GM19239 (cell line): ENCODE results near the gene MAPK12.

Experiments
- DNase-seq: peaks from one replicate; pipeline ENCODE4 v3.0.0; 2011; ENCODE audit warnings: low spot score; ENCODE audit not compliant: insufficient read length
- FAIRE-seq: peaks from 2 replicates; lab custom pipeline; 2011; peaks lifted over from hg19 to GRCh38; lab: Jason Lieb, UNC

The MAPK12 gene

GRCh38 chr22:50255099-50255498 lies 6.4 kb downstream of the MAPK12 start:
- no peak for DNase-seq
- no peak for FAIRE-seq

GRCh38 chr22:50253941-50254340 lies 7.5 kb downstream of the MAPK12 start:
- no peak for FAIRE-seq
- no peak for DNase-seq

- FAIRE-seq (no peak), DNase-seq (no peak)
Observed at GRCh38 chr22:50253046-50253915, 8.2 kb downstream of the MAPK12 start.

- peak; percentile 37 for FAIRE-seq
- peak; percentile 70 for DNase-seq
Observed at GRCh38 chr22:50252082-50253045, 9.1 kb downstream of the MAPK12 start.

- FAIRE-seq, result no peak
Observed at GRCh38 chr22:50251477-50252081, 9.9 kb downstream of the MAPK12 start.

GRCh38 chr22:50250555-50251476 lies 10.7 kb downstream of the MAPK12 start, which contains the start of gene HDAC10:
Gene HDAC10, minus strand, starts transcription at chr22:50251265. Its CDS starts 233 bp downstream, at chr22:50251032.
- FAIRE-seq (peak; percentile 92), DNase-seq (peak; percentile 93)

More at GRCh38 chr22:50251477-50252081, 9.9 kb downstream of the MAPK12 start:
- no peak for DNase-seq

GRCh38 chr22:50250249-50250554 lies 11.3 kb downstream of the MAPK12 start:
- no peak for DNase-seq
- FAIRE-seq, result no peak

- no peak for FAIRE-seq
Observed at GRCh38 chr22:50249341-50250248, 11.9 kb downstream of the MAPK12 start.

GRCh38 chr22:50248196-50249081 lies 13.0 kb downstream of the MAPK12 start:
- FAIRE-seq, result no peak
- no peak for DNase-seq

More at GRCh38 chr22:50249341-50250248, 11.9 kb downstream of the MAPK12 start:
- DNase-seq, result no peak

GRCh38 chr22:50247748-50248147 lies 13.7 kb downstream of the MAPK12 start:
- DNase-seq, result peak; percentile 36
- FAIRE-seq, result peak; percentile 89

GRCh38 chr22:50246242-50247175 lies 15.0 kb downstream of the MAPK12 start:
- FAIRE-seq, result no peak
- no peak for DNase-seq

GRCh38 chr22:50245214-50246072 lies 16.0 kb downstream of the MAPK12 start:
- DNase-seq (no peak), FAIRE-seq (peak; percentile 11)

GRCh38 chr22:50244420-50245213 lies 16.9 kb downstream of the MAPK12 start, which contains the start of gene TUBGCP6:
Gene TUBGCP6, minus strand, starts transcription at chr22:50245023. Its CDS starts 564 bp downstream, at chr22:50244459.
- peak; percentile 91 for FAIRE-seq
- DNase-seq, result peak; percentile 92

- no peak for DNase-seq
- FAIRE-seq, result peak; percentile 21
Observed at GRCh38 chr22:50243685-50244419, 17.6 kb downstream of the MAPK12 start.
